Testis (tissue), 2 donors: Measurements from ENCODE around the gene MUC2.

ENCODE experiments used
- CTCF ChIP-seq, 3 experiments: fragments of 450-650 bp in 2 of 3; fragments of 200-600 bp in 1 of 3; sonication (generic) in 1 of 3; IDR thresholded peaks; one replicate each; pipeline ENCODE4 v1.5.1; 2016 to 2019; ENCODE audit warnings: antibody characterized with exemption in 3 of 3, mild to moderate bottlenecking in 2 of 3, moderate library complexity in 1 of 3
- POLR2A ChIP-seq: fragments of 450-650 bp; IDR thresholded peaks from one replicate; pipeline ENCODE4 v1.6.1; 2017; ENCODE audit warnings: antibody characterized with exemption, mild to moderate bottlenecking, moderate library complexity

- TF ChIP-seq CTCF (IDR thresholded peaks at IDR 0.05) (no peak), POLR2A (no peak)
These were observed 49.1 kb upstream of the MUC2 start for GRCh38 chr11:1025410-1026162.
